C4-2B (cell line): Measurements from ENCODE around the gene SARM1.

Experiments
- CTCF ChIP-seq: fragments of 450-650 bp; conservative IDR thresholded peaks from 2 replicates; pipeline ENCODE4 v1.5.1; 2017; ENCODE audit warnings: mild to moderate bottlenecking
- ZFX ChIP-seq: fragments of 450-650 bp; IDR thresholded peaks from 2 replicates; pipeline ENCODE4 v1.6.1; 2017

GRCh38 chr17:28399808-28400207, 28.3 kb downstream of the SARM1 start:
- TF ChIP-seq CTCF: no peak
- TF ChIP-seq ZFX: no peak
